HEK293 (cell line): ENCODE data around the gene RAB36.
A peak's percentile ranks its signal among the peaks of the same experiment; 100 is the strongest.

ENCODE experiments used
- ATF2 ChIP-seq: fragments of 450-650 bp; formaldehyde crosslinking; IDR thresholded peaks from 2 replicates; pipeline ENCODE4 v1.5.1; 2016; ENCODE audit warnings: missing biosample characterization, missing genetic modification characterization, low read depth
- HIC1 ChIP-seq: fragments of 450-650 bp; formaldehyde crosslinking; IDR thresholded peaks from 2 replicates; pipeline ENCODE4 v1.5.1; 2016; ENCODE audit warnings: missing biosample characterization, missing genetic modification characterization
- KLF1 ChIP-seq: fragments of 450-650 bp; formaldehyde crosslinking; IDR thresholded peaks from 2 replicates; pipeline ENCODE4 v1.5.1; 2016; ENCODE audit warnings: missing biosample characterization, missing genetic modification characterization
- OVOL3 ChIP-seq: fragments of 450-650 bp; formaldehyde crosslinking; IDR thresholded peaks from 2 replicates; pipeline ENCODE4 v1.5.1; 2016; ENCODE audit warnings: missing biosample characterization, missing genetic modification characterization
- SP3 ChIP-seq: fragments of 450-650 bp; formaldehyde crosslinking; IDR thresholded peaks from 2 replicates; pipeline ENCODE4 v1.5.1; 2016; ENCODE audit warnings: missing biosample characterization, missing genetic modification characterization
- ZBTB11 ChIP-seq: fragments of 450-650 bp; formaldehyde crosslinking; conservative IDR thresholded peaks from 2 replicates; pipeline ENCODE4 v1.5.1; 2016; ENCODE audit warnings: low read depth, missing biosample characterization, missing genetic modification characterization
- ZFP37 ChIP-seq: fragments of 450-650 bp; formaldehyde crosslinking; IDR thresholded peaks from 2 replicates; pipeline ENCODE4 v1.5.1; 2016; ENCODE audit warnings: missing biosample characterization, missing genetic modification characterization
- ZNF133 ChIP-seq: fragments of 450-650 bp; formaldehyde crosslinking; IDR thresholded peaks from 2 replicates; pipeline ENCODE4 v1.5.1; 2016; ENCODE audit warnings: missing biosample characterization, missing genetic modification characterization
- ZNF2 ChIP-seq: fragments of 450-650 bp; formaldehyde crosslinking; IDR thresholded peaks from 2 replicates; pipeline ENCODE4 v1.5.1; 2016; ENCODE audit warnings: missing biosample characterization, missing genetic modification characterization
- ZNF274 ChIP-seq, 2 experiments: fragments of 200-500 bp in 1 of 2; fragments of 450-650 bp in 1 of 2; sonication (Bioruptor generic) in 1 of 2; formaldehyde crosslinking in 1 of 2; IDR thresholded peaks; 2 replicates each; pipeline versions ENCODE4 v1.5.1 to v1.6.1; 2014 to 2016; ENCODE audit warnings: borderline replicate concordance in 1 of 2, inconsistent platforms in 1 of 2, low read length in 1 of 2, missing biosample characterization in 1 of 2, missing genetic modification characterization in 1 of 2
- ZNF311 ChIP-seq: fragments of 450-650 bp; formaldehyde crosslinking; IDR thresholded peaks from 2 replicates; pipeline ENCODE4 v1.5.1; 2017; ENCODE audit warnings: missing biosample characterization, missing genetic modification characterization, borderline replicate concordance
- ZNF354C ChIP-seq: fragments of 450-650 bp; formaldehyde crosslinking; IDR thresholded peaks from 2 replicates; pipeline ENCODE4 v1.5.1; 2016; ENCODE audit warnings: missing biosample characterization, missing genetic modification characterization, low read depth, borderline replicate concordance
- ZNF366 ChIP-seq: fragments of 450-650 bp; formaldehyde crosslinking; conservative IDR thresholded peaks from 2 replicates; pipeline ENCODE4 v1.5.1; 2016; ENCODE audit warnings: missing biosample characterization, missing genetic modification characterization
- ZNF37A ChIP-seq: fragments of 450-650 bp; IDR thresholded peaks from 2 replicates; pipeline ENCODE4 v1.5.1; 2018; ENCODE audit warnings: missing biosample characterization, missing genetic modification characterization
- ZNF510 ChIP-seq: fragments of 450-650 bp; formaldehyde crosslinking; IDR thresholded peaks from 2 replicates; pipeline ENCODE4 v1.5.1; 2018; ENCODE audit warnings: mild to moderate bottlenecking, missing genetic modification characterization, missing biosample characterization; ENCODE audit not compliant: insufficient replicate concordance
- ZNF518A ChIP-seq: fragments of 450-650 bp; formaldehyde crosslinking; conservative IDR thresholded peaks from 2 replicates; pipeline ENCODE4 v1.5.1; 2016; ENCODE audit warnings: low read depth, missing biosample characterization, missing genetic modification characterization
- ZNF558 ChIP-seq: fragments of 450-650 bp; formaldehyde crosslinking; IDR thresholded peaks from 2 replicates; pipeline ENCODE4 v1.5.1; 2016; ENCODE audit warnings: missing biosample characterization, missing genetic modification characterization
- ZNF785 ChIP-seq: fragments of 450-650 bp; formaldehyde crosslinking; IDR thresholded peaks from 2 replicates; pipeline ENCODE4 v1.5.1; 2016; ENCODE audit warnings: missing biosample characterization, missing genetic modification characterization
- ZNF792 ChIP-seq: fragments of 450-650 bp; formaldehyde crosslinking; IDR thresholded peaks from 2 replicates; pipeline ENCODE4 v1.5.1; 2016; ENCODE audit warnings: missing biosample characterization, missing genetic modification characterization
- ZNF830 ChIP-seq: fragments of 450-650 bp; IDR thresholded peaks from 2 replicates; pipeline ENCODE4 v1.5.0; 2018; ENCODE audit warnings: missing biosample characterization, missing genetic modification characterization, low read depth, mild to moderate bottlenecking, moderate library complexity
- TF ChIP-seq, protein P1 (sequence below): fragments of 450-650 bp; formaldehyde crosslinking; IDR thresholded peaks from 2 replicates; pipeline ENCODE4 v1.5.1; 2016; ENCODE audit warnings: missing biosample characterization, missing genetic modification characterization
- TF ChIP-seq, protein P2 (sequence below): fragments of 450-650 bp; formaldehyde crosslinking; IDR thresholded peaks from 2 replicates; pipeline ENCODE4 v1.5.1; 2016; ENCODE audit warnings: missing biosample characterization, missing genetic modification characterization
- TF ChIP-seq, protein P3 (sequence below): fragments of 450-650 bp; formaldehyde crosslinking; IDR thresholded peaks from 2 replicates; pipeline ENCODE4; 2016; ENCODE audit warnings: missing biosample characterization, missing genetic modification characterization

The RAB36 gene

GRCh38 chr22:23143119-23143518, 2.2 kb upstream of the RAB36 start (continued):
- TF ChIP-seq ZNF518A (tag by site-specific recombination) (peak; percentile 92), SP3 (tag by site-specific recombination) (no peak), ZNF558 (tag by site-specific recombination) (0 out of 2 replicates have a peak, but pooled peaks have one; percentile 43), ZNF785 (no peak), ZNF510 (tag by site-specific recombination) (no peak), ZNF792 (tag by site-specific recombination) (no peak), ZNF274 (IDR thresholded peaks at IDR 0.05; ENCODE audit: low read length) (no peak), ZNF274 (tag by site-specific recombination; IDR thresholded peaks at IDR 0.05; ENCODE audit: borderline replicate concordance) (no peak), ZNF354C (tag by site-specific recombination) (no peak), ZNF366 (tag by site-specific recombination) (no peak), ZNF311 (tag by site-specific recombination) (no peak), ZNF37A (tag by site-specific recombination) (no peak), ZFP37 (tag by site-specific recombination) (no peak), ZNF133 (no peak), ATF2 (tag by site-specific recombination) (no peak), OVOL3 (tag by site-specific recombination) (no peak), HIC1 (tag by site-specific recombination) (no peak), ZNF830 (tag by site-specific recombination) (no peak), ZNF2 (tag by site-specific recombination) (no peak), KLF1 (tag by site-specific recombination) (no peak), ZBTB11 (tag by site-specific recombination) (no peak; the same call in 1 of the 2 replicates)
- TF ChIP-seq, protein P1, sequence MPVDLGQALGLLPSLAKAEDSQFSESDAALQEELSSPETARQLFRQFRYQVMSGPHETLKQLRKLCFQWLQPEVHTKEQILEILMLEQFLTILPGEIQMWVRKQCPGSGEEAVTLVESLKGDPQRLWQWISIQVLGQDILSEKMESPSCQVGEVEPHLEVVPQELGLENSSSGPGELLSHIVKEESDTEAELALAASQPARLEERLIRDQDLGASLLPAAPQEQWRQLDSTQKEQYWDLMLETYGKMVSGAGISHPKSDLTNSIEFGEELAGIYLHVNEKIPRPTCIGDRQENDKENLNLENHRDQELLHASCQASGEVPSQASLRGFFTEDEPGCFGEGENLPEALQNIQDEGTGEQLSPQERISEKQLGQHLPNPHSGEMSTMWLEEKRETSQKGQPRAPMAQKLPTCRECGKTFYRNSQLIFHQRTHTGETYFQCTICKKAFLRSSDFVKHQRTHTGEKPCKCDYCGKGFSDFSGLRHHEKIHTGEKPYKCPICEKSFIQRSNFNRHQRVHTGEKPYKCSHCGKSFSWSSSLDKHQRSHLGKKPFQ, result no peak
- TF ChIP-seq, protein P2, sequence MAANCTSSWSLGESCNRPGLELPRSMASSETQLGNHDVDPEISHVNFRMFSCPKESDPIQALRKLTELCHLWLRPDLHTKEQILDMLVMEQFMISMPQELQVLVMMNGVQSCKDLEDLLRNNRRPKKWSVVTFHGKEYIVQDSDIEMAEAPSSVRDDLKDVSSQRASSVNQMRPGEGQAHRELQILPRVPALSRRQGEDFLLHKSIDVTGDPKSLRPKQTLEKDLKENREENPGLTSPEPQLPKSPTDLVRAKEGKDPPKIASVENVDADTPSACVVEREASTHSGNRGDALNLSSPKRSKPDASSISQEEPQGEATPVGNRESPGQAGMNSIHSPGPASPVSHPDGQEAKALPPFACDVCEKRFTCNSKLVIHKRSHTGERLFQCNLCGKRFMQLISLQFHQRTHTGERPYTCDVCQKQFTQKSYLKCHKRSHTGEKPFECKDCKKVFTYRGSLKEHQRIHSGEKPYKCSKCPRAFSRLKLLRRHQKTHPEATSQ (tag by site-specific recombination), result no peak
- TF ChIP-seq, protein P3, sequence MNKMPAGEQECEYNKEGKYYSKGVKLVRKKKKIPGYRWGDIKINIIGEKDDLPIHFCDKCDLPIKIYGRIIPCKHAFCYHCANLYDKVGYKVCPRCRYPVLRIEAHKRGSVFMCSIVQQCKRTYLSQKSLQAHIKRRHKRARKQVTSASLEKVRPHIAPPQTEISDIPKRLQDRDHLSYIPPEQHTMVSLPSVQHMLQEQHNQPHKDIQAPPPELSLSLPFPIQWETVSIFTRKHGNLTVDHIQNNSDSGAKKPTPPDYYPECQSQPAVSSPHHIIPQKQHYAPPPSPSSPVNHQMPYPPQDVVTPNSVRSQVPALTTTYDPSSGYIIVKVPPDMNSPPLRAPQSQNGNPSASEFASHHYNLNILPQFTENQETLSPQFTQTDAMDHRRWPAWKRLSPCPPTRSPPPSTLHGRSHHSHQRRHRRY (tag by site-specific recombination), result no peak
